NCI-H524 (cell line): ENCODE data around the gene SLC6A1.
A peak's percentile ranks its signal among the peaks of the same experiment; 100 is the strongest.
"Not testable (repeated sequence)": the region's sequence is repeated elsewhere in the genome, so short reads cannot be mapped to it uniquely, and the experiment has no call there.

Source experiments
- DNase-seq, 2 experiments: peaks; one replicate each; lab custom pipeline; 2025; lab: John Stamatoyannopoulos, UW

Gene SLC6A1

DNA sequence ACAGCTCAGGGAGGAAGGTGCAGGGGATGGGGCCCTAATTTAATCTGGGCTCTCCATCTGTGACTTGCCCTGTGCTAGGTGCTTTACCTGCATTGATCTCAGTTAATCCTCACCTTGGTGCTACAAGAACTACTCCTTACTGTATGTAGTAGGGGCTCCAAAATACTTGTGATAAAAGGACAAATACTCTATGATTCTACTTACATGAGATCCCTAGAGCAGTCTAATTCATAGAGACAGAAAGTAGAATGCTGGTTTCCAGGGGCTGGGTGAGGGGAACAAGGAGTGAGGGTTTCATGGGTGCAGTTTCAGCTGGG, 67.2 kb downstream of the SLC6A1 start:
- DNase-seq = no peak

DNA sequence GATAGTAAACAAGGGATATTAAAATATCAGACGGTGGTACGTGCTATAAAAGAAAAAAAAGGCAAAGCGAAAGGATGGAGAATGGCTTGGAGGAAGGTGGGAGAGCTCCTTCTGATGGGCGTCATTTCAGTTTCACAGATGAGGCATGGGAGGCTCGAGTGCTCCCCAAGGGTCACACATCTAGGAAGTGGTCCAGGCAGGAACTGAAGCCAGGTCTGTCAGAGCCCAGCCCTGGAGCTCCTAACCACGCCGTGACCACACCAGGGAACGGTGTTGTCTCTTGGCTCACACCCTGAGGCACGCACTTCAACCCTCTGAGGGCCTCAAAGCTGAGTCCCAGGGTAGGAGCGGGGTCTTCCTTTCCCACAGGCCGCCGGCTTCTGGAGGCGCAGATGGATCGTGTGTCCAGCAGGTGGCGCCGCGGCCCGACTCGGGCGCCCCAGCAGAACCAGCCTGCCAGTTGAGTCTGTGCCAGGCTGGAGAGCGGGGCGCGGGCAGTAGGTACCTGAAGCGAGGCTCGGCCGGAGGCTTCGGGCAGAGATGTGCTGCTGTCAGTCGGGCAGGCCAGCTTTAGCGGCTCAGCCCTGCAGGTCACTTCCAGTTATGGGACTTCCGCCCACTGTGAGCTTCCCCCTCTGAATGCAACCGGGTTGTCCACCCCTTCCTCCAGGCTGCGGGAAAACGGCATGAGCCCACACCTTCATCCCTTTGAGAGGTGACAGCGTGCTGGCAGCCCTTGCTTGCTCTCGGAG, 68.1 kb downstream of the SLC6A1 start:
- DNase-seq = peak; percentile 65 to 77

DNA sequence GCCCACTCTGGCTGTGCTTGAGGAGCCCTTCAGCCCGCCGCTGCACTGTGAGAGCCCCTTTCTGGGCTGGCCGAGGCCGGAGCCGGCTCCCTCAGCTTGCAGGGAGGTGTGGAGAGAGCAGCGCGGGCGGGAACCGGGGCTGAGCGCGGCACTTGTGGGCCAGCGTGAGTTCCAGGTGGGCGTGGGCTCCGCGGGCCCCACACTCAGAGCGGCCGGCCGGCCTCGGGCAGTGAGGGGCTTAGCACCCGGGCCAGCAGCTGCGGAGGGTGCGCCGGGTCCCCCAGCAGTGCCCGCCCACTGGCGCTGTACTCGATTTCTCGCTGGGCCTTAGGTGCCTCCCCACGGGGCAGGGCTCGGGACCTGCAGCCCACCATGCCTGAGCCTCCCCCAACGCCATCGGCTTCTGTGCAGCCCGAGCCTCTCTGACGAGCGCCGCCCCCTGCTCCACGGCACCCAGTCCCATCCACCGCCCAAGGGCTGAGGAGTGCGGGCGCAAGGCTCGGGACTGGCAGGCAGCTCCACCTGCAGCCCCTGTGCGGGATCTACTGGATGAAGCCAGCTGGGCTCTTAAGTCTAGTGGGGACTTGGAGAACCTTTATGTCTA, 68.8 kb downstream of the SLC6A1 start:
- DNase-seq = peak; percentile 39 to 80

DNA sequence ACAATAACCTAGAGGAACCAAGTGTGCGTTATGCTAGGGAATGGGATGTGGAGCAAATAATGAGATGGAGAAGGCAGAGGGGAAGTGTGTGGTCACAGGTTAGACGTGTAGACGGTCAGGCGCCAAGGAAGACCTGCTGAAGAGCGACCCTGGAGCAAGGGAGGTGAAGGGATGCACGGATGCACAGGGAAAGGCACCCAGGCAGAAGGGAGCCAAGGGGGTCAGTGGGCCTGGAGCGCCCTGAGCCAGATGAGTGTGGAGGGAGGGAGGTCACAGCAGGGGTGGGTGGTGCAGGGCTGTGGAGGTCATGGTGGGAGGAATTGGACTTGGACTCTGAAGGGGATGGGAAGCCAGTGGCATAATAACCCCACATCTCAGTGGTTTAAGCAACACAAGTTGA, 70.2 kb downstream of the SLC6A1 start:
- DNase-seq = no peak

DNA sequence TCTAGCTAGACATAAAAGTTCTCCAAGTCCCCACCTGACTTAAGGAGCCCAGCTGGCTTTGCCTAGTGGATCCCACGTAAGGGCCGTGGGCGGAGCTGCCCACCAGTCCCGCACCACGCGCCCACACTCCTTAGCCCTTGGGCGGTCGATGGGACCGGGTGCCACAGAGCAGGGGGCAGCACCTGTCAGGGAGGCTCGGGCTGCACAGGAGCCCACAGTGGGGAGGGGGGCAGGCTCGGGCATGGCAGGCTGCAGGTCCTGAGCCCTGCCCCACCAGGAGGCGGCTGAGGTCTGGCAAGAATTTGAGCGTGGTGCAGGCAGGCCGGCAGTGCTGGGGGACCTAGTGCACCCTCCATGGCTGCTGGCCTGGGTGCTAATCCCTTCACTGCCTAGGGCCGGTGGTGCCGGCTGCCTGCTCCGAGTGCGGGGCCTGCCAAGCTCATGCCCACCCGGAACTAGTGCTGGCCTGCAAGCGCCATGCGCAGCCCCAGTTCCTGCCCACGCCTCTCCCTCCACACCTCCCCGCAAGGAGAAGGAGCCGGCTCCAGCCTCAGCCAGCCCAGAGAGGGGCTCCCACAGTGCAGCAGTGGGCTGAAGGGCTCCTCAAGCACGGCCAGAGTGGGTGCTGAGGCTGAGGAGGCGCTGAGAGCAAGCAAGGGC, 78.7 kb downstream of the SLC6A1 start:
- DNase-seq = no peak

DNA sequence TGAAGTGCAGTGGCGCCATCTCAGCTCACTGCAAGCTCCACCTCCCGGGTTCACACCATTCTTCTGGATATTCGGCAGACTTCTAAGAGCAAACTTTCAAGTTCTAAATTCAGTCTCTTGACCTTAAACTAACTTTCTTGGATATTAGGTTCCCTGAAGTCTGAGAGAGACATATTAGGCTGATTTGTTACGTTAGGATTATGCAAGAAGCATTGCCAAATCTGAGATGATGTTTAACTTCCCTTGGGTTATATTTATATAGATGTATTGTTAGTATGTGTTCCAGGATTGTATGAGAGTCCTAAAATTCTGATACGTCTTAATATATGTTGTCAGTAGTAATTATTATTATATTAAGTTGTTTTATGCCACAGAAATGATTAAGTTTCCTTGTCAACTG, 80.1 kb downstream of the SLC6A1 start:
- DNase-seq = no peak

DNA sequence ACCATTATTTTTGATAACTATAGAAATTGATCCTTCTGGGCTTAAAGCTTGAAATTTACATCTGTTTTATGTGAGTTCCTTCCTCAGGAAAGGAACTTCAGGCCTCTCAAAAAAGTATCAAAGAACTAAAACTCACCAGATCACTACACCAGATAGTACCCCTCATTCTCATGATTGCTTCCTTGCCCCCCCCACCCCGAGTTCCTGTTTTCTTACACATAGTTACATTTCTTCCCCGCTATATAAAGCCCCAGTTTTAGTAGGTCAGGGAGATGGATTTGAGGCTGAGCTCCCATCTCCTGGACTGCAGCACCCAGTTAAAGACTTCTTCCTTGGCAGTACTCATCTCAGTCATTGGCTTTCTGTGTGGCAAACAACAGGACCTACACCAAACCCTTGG, 81.5 kb downstream of the SLC6A1 start:
- no peak for DNase-seq

DNA sequence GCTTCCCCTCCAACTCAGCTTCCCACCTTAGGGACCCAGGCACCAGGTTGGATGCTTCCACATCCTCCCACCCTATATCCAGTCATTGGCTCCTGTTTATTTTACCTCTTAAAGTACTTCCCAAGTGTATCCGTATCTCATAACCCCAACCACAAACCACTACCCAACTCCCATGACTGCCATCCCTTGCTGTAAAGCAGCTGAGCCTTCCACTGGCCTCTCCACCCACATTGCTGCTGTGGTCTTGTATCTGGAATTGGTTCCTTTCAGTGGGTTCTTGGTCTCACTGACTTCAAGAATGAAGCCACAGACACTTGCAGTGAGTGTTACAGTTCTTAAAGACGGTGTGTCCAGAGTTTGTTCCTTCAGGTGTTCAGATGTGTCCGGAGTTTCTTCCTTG, 81.9 kb downstream of the SLC6A1 start:
- DNase-seq = no peak

DNA sequence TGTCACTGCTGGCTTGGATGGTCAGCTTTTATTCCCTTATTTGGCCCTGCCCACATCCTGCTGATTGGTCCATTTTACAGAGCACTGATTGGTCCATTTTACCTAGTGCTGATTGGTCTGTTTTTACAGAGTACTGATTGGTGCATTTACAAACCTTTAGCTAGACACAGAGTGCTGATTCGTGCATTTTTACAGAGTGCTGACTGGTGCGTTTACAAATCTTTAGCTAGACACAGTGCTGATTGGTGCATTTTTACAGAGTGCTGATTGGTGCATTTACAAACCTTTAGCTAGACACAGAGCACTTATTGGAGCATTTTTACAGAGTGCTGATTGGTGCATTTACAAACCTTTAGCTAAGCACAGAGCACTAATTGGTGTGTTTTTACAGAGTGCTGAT, 82.6 kb downstream of the SLC6A1 start:
- not testable (repeated sequence) for DNase-seq

DNA sequence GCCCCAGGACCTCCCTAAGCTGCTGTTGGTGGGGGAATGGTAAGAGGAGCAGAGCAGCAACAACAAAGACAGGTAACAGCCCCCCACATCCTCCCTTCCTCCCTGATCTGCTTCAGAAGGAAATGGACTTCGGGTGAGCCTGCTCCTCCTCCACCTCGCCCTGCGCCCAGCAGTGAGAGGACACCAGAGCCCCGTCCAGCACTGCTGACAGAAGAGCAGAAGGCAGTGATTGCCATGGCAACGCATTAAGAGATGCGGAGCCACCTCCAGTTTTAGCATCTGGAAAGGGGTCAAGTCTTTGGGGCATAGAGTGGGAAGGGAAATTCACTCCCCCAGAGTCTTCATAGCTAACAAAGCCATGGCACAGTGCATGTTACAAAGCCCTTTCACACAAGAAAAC, 84.2 kb downstream of the SLC6A1 start:
- peak; percentile 48 to 81 for DNase-seq

DNA sequence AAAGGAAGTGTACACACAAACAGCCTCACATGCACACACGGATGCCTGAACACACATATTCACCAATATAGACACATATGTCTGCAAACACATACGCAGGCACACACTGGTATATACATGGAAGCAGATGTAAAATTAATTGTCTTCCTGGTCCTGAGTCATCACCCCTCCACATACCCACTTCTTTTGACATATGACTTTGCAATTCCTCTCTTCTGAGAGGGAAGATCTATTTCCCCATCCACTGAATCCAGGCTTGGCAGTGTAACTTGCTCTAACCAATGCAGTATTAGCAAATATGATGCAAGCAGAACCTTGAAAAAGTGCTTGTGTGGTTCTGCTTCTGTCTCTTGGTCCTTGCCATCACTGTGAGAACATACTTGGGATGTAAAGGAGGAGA, 84.9 kb downstream of the SLC6A1 start:
- no peak for DNase-seq

DNA sequence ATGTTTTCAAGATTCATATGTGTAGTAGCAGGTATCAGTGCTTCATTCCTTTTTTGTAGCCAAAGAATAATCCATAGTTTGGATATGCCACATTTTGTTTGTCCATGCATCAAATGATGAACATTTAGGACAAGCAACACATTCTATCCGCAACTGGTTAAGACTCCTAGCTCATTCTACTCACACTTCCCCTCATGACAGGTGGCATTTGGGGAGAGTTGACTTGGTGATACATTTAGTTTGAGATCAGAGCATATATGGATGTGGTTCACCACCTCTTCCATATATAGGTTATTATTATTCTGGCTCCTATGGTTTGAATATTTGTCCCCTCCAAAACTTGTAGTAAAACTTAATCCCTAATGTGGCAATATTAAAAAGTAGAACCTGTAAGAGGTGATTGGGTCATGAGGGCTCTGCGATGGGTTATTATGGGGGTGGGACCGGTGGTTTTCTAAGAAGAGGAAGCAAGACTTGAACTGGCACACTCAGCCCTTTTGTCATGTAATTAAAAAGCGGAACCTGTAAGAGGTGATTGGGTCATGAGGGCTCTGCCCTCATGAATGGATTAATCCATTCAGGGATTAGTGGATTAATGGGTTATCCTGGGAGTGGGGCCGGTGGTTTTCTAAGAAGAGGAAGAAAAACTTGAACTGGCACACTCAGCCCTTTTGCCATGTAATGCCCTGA, 86.4 kb downstream of the SLC6A1 start:
- no peak for DNase-seq

DNA sequence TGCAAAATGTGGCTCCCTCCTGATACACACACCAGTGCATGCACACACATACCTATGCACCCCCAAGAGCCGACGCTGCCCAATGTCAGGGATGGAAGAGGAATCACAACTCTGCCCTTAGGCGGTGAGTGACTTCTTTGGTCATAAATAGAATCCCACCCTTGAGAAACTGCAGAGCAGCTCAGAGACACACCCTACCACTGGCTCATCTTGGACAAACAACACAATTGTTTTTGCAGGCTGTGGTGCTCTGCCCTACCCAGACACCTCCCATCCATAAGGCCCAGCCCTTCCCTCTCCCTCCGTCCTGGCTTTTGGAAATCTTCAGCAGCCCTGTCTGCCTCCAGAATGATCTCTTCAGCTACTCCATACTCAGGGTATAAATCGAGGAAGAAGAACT, 87.9 kb downstream of the SLC6A1 start:
- DNase-seq = no peak

DNA sequence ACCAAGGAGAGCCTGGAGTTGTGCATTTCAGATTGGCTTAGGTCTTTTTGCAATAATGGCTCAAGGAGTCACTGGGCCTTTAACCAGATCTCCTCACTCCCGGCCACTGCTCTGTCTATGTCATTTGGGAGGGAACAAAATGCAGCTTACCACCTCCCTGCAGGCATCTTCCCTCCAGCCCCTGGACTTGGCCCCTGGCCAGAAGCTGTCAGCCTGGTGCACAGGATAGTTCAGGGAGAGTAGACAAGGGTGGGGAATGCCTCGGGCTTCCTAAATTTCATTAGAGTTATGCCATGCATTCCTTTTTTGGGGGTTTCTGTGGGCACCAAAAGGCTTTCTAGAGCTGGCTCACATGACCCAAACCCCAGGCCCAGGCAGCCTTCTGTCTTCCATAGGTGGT, 91.5 kb downstream of the SLC6A1 start:
- DNase-seq = no peak

DNA sequence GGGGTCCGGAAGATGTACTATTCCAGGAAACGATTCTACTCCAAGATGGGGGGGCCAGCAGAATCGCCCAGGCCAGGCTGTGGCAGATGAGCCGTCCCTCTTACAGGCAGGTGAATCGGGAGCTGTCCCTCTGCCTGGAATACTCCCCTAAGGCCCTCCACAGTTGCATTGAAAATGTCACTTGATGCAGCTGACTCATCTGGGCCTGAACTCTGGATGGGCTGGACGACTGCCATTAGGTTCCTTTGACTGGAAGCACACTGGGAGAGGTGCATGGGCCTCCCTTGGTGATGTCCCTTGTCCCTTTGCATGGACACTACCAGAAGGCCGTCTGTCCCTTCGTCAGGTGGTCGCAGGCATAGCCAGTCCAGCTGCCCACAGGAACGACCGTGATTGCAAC, 92.1 kb downstream of the SLC6A1 start:
- DNase-seq = no peak

DNA sequence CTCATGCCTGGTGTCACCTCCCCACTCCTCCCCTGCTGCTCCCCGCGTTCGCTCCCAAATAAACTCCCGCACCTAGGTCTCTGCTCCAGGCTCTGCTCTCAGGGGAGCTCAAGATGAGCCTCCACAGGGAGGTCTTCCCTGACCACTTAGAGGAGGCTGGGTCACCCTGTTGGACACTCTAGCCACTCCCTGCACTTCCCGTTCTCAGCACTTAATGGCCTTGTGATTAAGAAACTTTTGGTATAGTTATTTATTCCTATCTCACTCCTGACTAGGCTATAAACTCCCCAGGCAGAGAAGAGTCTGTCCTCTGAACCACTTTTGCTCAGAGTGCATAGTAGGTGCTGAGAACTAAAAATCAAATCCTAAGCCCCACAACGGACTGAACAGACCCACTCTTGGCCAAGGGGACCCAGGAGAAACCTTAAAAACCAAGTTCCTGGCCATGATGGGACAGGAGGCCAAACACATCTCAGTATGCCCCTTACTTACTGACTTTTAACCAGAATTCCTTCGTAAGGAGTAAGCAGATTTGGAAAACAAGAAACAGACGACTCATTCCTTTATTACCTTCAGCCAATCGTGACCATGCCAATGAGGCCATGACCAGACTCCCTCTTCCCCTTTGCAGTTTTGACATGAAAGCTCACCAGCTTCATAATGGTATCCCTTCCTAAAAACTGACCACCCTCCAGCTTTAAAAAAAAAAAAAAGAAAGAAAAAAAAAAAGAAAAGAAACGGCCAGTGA, 92.7 kb downstream of the SLC6A1 start:
- no peak for DNase-seq

DNA sequence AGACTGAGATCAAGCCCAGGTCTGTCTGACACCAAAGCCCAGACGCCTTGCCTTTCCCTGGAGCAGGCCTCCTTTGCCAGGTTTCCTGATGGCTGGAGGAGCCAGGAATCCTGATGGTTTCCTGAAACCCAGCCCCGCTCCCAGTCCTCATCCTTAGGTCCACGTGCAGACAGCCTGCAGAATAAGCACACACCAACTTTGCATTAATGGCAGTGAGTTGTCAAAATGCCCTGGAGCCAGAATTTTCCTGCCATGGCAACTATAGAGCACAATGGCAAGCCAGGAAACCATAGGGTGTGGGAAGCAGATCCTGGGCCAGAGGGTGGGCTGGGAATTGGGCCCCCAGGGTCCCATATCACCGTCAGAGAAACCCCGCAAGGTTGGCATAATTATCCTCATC, 94.3 kb downstream of the SLC6A1 start:
- no peak for DNase-seq

DNA sequence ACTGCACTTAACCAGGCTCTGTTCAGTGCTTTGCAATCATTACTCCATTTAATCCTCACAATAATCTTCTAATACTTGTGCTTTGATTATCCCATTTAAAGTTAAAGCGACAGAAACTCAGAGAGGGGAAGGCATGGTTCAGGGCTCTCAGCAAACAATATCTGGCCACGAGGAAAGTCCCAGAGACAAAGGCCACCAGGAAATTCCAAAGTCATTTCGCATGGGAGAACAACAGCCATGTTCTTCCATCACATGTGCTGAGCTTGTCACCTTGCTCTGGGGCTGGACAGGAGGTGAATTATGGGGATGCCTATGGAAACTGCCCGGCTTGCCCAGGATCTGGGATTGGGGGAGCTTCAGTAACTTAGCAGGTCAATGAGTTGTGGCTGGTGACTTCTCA, 95.5 kb downstream of the SLC6A1 start:
- DNase-seq = no peak

DNA sequence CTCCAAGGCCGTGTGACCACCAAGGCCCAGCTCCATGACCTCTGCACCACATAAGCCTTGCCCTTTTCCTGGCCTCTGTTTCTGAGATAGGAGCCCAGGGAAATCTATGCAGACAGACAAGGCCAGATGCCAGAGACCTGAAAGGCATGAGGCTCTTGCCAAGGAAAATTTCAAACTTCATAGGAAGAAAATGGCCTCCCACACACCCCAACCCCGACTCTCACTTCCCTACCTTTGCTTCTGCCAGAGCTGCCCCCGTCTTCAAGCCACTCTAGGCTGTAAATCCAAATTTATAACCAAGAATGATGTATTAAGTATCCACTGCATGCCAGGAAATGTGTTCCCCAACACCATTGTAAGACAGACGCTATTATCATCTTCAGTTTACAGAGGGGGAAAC, 96.3 kb downstream of the SLC6A1 start:
- DNase-seq = no peak
